Frontal cortex (tissue), 4 donors: Measurements from ENCODE around the gene ABCA4. TPM values are rescaled to one million over a fixed set of nuclear protein-coding genes. Genes with fewer than 3 reads are reported as not detected.

ENCODE experiments used
- DNase-seq, 2 donors: peaks; one replicate each; pipeline ENCODE4 v3.0.0; 2012; ENCODE audit warnings: low spot score in 2 of 2
- FAIRE-seq: peaks from 2 replicates; lab custom pipeline; 2012; peaks lifted over from hg19 to GRCh38; lab: Jason Lieb, UNC
- total RNA-seq: library from RNA; depleted of rRNA; stranded (reverse); fragments of >200 nt; gene quantifications from one replicate; pipeline ENCODE4 v1.2.3, GENCODE V29; 2014
- donor health status: control.
- donor health status: control.
- donor health status: control.

The ABCA4 gene
- total RNA-seq, 1 donor from 2014 or later = 0.82 TPM

DNA sequence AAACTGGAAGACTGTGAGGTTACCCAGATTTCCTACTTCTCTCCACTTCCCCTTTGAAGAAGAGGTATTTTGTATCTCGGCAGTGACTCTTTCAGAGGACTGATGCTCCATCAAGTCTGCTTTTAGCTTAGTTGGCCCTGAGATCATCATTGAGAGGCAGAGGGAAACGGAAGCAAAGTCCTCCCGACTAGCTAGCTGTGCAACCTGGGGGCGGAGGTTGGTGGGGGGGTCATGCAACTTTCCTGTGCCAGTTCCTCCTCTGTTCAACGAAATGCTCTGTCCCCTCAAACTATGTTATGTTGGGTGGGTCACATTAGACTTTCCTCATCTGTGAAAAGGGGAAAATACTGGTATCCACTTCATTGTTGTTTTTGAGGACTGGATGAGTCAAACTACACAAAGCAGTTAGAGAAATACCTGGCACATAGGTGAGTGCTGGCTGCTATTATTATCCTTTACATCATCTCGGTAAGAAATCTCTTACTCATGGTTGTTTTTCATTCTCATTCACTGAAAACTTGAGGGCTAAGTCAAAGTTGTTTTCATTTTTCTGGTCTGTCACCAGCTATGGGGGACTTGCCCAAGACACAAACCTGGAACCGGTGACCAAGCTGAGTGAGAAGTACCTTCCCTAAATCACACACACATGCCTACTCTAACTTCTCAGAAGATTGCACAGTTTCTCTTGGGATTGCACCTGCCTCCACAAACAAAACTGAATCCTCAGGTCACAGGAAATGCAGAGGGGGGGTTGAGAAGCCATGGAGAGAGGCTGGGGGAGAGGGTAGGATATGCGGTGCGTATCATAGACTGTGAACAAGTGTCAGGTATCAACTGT, 83.3 kb downstream of the ABCA4 start:
- FAIRE-seq (no peak), DNase-seq (no peak)

DNA sequence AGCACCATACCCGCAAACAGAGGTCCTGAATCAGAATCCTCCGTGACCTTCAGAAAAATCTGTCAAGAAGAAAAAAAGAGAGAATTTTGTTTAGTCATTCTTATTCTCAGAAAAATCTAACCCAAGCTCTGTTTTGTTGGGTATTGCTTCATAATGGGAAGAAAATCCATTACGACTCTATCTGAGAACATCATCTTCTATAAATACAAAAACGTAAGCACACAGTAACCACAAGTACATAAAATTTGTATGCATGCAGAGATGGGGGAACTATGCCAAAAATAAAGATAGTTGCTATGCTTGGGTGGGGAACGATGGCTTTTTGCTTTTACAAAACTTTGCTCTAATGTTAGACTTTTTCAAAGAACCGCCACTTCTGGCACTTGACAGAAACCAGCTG, 84.2 kb downstream of the ABCA4 start:
- FAIRE-seq (no peak), DNase-seq (no peak)

DNA sequence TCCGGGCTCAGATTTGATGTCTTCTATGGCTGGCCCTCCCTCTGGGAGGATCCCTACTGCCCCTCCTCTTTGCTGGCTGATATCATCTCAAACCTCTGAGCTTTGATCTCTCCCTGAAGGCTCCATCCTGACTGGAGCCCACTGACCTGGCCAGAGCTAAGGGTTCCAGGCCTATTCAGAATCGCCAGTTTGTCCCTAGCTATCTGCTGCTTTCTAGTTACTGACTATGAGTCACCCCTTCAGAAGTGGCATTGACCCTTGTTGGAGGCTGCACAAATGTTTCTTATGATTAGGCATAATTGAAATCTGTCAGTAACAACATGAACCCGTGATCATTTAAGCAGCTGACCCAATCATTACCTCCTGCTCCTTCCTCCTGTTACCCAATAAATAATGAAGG, 87.1 kb downstream of the ABCA4 start:
- DNase-seq = no peak
- FAIRE-seq = no peak

DNA sequence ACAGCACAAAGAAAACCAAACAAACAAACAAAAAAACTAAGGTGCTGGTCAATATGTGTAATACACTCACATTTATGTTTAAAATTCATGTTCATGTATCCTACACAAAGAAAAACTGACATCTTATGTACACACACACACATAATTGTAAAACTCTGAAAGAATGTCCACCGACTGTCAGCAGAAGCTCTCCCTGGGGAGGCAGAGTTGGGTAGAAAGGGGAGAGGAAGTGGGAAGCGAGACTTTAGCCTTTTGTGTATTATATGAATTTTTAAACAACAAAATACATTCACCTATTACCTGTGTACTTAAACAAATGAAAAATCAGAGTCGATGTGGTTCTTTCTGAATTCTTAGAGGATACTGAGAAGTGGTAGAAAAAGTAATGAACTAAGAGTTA, 88.3 kb downstream of the ABCA4 start:
- DNase-seq = no peak

DNA sequence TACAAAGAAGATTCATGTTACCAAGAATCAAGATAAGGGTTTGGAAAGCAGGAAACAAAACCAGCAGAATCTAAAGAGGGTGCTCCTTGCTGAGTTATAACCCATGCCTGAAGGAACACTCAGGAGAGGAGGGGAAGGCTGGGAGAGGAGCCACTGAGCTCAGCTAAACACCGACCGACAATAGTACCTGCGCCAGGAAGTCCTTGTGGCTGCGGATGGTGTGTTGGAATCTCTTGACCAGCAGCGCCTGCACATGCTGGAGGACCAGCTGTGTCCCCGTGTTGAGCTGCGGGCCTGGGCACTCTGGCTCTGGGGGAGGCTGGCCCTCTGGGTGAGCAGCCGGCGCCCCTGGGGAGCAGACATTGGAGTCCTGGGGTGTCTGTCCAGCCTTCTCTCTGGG, 89.4 kb downstream of the ABCA4 start:
- FAIRE-seq (no peak), DNase-seq (no peak)

More for the DNA sequence above, 88.3 kb downstream of the ABCA4 start:
- FAIRE-seq = no peak

DNA sequence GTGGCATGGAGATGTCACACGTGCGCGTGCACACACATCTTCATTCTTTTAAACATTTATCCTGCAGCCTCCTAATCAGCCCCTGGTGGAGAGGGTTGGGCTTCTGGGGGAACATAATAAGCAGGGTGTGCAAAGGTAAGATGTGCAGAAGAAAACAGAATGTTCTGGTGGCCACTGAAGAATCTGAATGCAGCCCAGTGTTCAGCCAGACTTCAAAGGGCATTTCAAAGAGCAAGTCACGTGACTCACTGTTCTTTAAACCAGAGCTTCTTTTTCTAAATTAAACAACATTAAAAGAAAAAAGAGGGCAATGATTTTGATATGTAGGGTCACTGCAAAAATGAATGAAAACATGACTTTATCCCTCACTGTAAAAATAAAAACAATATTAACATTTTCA, 89.8 kb downstream of the ABCA4 start:
- FAIRE-seq = no peak
- peak in 1 of 2 donors; percentile 19 for DNase-seq

DNA sequence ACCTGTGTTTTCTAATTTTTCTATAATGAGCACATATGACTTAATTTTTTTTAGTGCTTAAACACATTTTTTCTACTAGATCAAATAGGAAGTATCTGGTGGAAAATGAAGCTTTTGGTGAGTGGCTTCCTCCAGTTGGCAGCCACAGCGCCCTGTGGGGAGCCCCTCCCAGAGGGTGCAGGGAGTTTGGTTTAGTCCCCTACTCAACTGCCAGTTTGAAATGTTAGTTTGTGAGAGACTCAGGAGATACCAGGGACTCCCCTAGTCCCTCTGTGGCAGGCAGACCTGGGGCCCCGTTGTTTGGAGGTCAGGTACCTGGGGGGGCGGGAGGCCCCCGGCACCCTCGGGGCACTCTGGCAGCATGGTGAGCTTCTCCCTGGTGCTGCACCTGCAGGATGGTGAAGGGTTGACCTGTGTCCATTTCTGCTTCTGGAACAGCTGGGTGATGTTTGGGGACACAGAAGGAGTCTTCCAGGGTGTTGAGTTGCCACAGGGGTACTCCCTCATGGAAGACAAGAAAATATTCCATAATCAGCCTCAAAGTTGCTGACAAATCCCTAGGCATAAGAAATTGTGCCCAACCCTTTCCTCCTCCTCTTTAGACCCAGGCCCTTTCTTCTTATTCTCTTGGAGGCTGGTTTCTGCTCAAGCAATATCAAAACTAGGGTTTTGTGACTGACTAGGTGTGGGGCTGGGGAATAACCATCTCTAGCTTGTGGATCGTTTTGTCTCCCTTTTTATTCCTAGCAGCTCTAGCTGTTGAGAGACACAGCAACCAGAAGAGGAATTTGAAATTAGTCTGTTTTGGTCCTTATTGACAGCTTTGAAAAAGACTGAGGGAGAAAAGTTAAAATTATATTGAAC, 91.6 kb downstream of the ABCA4 start:
- no peak for FAIRE-seq
- no peak for DNase-seq

DNA sequence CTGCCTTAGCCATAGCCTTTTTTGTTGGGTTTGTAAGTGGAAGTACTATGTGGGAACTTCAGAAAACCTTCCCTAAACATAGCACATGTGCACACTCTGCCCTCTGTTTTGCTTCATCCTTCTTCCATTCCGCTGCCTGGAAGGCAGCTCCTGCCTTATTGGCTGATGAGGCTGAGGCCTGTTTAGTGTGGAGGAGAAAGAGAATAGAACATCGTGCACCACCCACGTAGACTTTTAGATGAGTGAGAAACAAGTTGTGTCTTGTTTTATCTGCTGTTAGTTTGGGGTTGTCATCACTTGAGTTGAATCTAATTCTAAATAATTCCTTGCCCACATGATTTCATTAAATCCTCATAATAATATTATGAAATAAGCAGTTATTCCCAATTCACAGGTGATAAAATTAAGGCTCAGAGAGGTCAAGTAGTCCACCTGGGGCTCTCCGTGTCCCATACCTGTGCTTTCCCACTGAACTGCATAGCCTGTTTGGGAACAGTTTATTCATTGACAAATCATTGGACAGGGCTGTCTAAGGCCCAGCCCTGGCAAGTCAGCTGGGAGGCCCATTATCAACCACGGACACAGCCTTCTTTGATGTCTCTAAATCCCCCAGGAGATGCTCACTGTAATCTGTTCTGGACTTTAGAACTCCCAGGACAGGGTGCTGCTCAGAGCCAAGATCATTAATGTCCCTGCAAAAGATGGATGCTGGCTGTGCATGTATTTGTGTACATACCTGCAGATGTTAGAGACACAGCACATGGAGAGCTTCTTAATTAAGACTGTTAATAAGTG, 93.0 kb downstream of the ABCA4 start:
- FAIRE-seq (no peak), DNase-seq (no peak)

DNA sequence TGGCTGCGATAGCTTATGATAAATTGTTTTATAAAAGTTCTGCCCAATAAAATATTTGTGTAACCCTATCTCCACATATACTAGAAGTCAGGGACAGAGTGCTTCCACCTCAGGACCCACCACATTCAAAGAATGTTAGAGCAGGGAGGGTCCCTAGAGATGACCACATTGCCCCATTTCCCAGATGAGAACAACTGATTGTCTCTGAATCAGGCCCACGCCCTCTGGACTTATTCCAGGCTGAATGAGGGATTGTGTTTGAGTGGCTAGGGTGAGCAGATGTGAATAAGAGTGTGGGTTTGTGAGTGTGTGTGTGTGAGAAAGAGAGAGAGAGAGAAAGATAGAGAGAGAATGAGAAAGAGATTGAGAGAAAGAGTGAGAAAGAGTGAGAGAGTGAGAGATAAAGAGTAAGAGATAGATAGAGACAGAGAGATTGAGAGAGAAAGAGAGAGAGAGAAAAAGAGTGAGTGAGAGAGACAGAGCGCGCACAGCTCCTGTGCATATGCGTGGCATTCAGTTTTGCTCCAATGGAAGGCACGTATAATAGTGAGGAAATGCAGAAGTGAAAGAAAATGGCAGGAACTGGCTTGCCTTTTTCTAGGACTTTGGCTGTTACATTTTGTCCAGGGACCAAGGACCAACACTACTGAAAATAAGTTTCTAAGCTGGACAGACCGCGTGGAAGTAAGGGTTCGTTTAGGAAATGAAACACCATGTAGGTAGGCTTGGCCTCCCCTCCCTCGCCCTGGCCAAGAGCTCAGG, 94.1 kb downstream of the ABCA4 start:
- FAIRE-seq (no peak), DNase-seq (no peak)

DNA sequence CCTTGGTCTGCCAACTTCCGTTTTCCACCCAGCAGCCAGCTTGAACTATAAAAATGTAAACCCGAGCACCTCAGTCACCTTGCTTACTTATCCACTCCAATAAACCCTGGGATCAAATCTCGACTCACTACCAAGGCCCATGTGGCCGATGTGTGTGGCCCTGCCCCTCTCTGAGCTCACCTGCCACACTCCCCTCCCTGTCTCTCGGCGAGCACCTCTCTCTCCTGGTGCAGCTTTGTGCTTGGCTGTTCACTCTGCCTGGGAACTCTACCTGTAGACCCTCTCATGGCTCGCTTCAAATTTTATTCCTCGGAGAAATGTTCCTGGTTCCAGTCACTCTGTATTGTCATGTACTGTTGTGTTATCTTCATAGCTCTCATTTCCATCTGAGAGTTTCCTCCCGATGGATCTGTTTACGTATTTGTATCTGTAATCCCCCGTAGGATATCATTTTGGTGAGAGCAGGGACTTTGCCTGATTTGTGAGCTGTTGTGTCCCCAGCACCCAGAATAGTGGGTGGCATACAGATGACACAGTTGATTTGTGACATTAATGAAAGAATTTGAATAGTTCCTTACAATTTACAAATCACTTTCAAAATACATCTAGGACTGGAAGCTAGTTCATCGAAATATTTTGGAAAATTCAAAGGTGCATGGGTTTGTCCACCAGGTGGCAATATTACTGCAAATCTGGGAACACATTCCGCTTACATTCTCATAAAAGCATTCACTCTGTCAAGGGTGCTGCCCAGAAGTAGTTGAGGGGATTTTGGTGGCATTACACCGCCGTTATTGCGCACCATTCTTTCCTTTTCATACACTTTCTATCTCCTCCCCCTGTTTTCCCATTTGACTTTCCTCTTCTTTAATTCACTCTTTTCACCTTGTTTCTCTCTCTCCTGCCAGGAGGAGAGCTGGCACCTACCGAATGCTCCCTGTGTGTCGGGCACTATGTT, 95.3 kb downstream of the ABCA4 start:
- FAIRE-seq (peak; percentile 13), DNase-seq (peak; percentile 38 to 65)

DNA sequence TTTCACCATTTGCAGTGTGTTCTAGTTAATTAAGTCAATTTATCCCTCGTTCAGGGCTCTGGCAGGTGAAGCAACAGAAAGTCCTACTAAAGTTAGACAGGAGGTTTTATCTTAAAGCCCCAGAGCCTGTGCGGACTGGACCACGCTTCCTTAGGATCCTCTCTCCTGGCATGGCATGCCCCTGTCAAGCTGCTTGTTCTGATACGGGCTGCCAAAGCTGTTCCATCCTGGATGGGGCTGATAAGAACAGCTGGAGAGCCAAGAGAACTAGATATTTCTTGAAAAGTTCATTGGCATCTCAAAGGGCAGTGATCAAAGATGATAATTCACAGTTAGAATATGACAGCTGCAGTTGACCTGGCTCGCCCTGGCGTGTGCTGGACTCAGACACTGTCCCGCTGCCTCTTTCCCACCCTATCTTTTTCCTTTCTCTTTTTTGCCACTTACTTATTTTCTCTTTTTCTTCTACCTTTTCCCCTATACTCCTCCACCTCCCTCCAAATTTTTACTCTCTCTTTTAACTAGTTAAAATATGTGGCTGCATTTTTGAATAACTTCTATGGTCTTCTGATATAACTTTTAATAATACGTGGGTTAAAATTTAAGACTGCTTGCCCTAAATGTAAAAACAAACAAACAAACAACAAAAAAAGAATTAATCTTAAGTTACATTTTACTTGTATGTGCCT, 96.7 kb downstream of the ABCA4 start:
- FAIRE-seq (no peak), DNase-seq (no peak)

DNA sequence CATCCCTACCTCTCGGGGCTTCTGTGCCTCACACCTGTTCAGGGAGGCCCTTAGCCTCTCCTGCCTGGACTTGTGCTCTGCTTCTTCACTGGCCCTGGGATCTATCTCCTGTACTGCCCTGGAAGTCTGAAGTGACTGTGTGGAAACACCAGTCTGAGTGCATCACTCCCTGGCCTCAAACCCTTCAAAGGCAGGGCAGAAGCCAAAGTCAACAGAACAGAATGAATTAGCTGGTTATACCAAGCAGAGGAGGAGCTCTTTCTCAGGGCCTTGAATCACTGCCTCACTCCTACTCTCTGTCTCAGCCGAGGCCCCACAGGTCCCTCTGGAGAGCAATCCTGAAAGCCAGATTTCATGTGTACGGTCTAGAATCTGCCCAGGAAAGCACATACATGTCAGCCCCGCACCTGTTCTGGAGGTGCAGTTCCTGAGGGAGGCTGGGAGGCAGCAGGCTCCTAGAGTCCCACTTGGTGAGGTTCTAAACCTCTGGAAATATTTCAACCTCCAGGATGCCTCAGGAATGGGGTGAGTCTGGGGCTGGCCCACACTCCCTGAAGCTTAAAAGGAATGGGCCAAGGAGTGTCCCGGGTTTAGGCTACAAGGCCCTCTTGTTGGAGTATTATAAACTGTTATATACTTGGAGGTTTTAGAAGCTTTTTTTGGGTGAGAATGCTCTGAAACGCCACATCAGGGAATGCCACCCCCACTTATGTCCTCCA, 98.3 kb downstream of the ABCA4 start:
- no peak for FAIRE-seq

DNA sequence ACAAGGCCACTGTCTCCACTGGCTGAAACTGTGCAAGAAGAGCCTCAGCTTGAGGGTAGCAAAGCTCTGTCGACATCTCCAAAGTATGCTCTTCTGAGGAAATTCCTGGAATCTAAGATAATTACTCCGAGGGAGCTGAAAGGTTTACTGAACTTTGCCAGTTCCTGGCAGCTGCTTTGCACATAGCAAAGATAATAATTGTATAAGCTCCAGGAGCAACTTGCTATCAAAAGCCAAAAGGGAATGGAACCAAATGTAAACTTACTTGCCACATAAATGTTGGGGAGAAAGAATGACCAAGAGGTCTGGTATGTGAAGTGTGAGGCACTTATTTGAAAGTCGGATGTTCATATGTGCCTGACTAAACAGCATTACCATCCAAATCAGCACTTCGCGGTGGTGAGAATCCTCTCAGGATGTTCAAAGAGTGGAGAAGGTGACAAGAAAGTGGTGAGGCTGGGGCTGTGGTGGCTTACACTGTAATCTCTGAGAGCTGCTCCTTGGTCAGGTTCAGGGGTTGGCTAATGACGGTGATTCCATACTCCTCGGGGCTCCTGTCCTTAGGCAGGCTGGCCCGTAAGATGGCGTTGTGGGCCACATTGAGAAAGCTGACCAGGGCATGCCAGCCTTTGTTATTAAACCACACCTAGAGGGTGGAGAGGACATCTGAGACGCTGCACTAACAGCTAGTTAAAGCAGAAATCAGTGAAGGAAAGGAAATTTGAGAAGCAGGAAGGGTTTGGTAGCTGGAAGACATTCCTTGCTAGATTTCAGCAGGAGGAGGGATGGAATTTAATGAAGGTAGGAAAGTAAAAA, 100.0 kb downstream of the ABCA4 start:
- DNase-seq (no peak), FAIRE-seq (no peak)

More for the DNA sequence above, 98.3 kb downstream of the ABCA4 start:
- DNase-seq = no peak

DNA sequence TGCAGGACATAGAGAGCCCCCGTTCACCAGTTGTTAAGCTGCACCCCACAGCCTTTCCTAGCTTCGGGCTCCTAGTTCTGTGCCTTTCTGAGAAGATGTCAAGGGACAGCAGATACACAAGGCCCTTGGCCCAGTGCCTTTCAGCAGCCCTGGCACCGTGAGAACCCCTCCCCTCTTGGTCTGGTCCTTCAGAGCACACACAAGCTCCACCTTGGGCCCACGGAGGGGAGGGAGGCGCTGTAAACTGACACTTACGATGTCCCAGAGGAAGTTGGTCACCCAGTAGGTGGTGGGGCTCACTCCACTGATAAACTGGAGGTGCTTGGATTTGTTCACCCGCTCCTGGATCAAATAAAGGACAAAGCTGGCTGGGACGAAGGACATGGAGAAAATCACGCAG, 101.6 kb downstream of the ABCA4 start:
- FAIRE-seq = no peak
- no peak for DNase-seq

DNA sequence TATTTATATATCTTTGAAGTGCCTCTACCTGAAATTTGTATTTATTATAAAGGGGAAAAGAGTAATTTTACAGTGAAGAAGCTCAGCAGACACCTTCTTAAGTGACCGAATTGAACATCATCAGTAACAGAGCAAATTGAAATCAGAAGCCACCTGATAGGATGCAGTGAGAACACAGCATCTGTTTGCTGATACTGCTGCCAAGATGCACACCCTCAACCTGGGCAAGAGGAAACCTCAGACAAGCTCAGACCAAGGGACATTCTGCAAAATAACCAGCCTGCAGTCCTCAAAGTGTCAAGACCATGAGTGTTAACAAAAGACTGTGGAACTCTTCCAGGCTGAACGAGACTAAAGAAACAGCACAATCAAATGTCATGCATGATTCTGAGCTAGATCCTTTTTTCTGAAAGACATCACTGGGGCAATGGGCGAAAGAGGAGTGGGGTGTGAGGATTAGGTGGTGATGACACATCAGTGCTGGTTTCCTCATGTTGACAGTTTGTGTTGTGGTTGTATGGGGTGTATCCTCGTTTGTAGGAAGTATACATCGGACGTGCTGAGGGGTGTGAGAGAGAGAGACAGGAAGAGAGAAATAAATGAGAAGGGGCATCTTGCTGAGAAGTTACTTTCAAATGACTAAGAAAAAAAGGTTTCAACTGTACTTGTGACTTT, 103.7 kb downstream of the ABCA4 start:
- DNase-seq (no peak), FAIRE-seq (no peak)

DNA sequence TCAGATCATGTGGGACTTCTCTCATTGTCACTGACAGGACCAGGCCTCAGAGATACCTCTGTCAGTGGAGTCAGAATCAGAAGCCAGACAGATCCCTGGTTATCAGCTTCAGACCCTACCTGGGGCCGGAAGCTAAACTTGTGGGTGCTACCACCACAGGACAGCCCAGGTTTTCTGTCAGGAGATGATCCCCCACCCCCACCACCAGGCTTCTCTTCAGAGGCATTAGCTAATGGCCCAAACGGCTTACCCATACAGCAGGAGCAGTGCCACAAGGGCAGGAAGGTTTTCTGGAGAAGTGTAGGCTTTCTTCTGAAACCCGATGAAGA, 105.5 kb downstream of the ABCA4 start:
- FAIRE-seq (no peak), DNase-seq (no peak)
